Osteoblast (primary cell): Measurements from ENCODE around the gene NPBWR2. TPM values are rescaled to one million over a fixed set of nuclear protein-coding genes. Genes with fewer than 3 reads are reported as not detected.
A peak's percentile ranks its signal among the peaks of the same experiment; 100 is the strongest.

Experiments
- DNase-seq: peaks from one replicate; pipeline ENCODE4 v3.0.0; 2011; ENCODE audit warnings: low spot score, mixed read lengths; ENCODE audit not compliant: insufficient read length; ENCODE audit errors: missing footprints
- H2AFZ ChIP-seq: 2 replicates; pipeline ENCODE4 v1.6.0; 2011; ENCODE audit warnings: mild to moderate bottlenecking, low read length
- H3K27ac ChIP-seq: 2 replicates; pipeline ENCODE4 v1.5.1; 2011; ENCODE audit warnings: mild to moderate bottlenecking, low read depth, low read length, moderate library complexity
- H3K27me3 ChIP-seq: 2 replicates; pipeline ENCODE4 v1.6.0; 2012; ENCODE audit warnings: mild to moderate bottlenecking, control low read depth, inconsistent platforms, low read length, moderate library complexity; ENCODE audit not compliant: insufficient read depth
- H3K36me3 ChIP-seq: 2 replicates; pipeline ENCODE4 v1.5.1; 2011; ENCODE audit warnings: mild to moderate bottlenecking, low read length, control low read depth, moderate library complexity; ENCODE audit not compliant: insufficient read depth
- H3K4me1 ChIP-seq: 2 replicates; pipeline ENCODE4 v1.5.1; 2011; ENCODE audit warnings: mild to moderate bottlenecking, low read length, control low read depth, moderate library complexity; ENCODE audit not compliant: insufficient read depth
- H3K4me2 ChIP-seq: 2 replicates; pipeline ENCODE4 v1.6.0; 2011; ENCODE audit warnings: mild to moderate bottlenecking, low read length; ENCODE audit not compliant: insufficient read depth
- H3K4me3 ChIP-seq: fragments of 200-600 bp; sonication (generic); 3 replicates; pipeline ENCODE4 v1.5.1; 2012; ENCODE audit warnings: mild to moderate bottlenecking, low read length, inconsistent platforms; ENCODE audit not compliant: insufficient read depth
- H3K79me2 ChIP-seq: 2 replicates; pipeline ENCODE4 v1.6.0; 2012; ENCODE audit warnings: mild to moderate bottlenecking, low read length, control low read depth, inconsistent platforms; ENCODE audit not compliant: insufficient read depth
- H3K9me3 ChIP-seq: 2 replicates; pipeline ENCODE4 v1.5.1; 2011; ENCODE audit warnings: low read depth, low read length, control low read depth
- H4K20me1 ChIP-seq: 2 replicates; pipeline ENCODE4 v1.6.0; 2012; ENCODE audit warnings: mild to moderate bottlenecking, low read length, control low read depth; ENCODE audit not compliant: insufficient read depth
- CTCF ChIP-seq: IDR thresholded peaks from 2 replicates; pipeline ENCODE4 v1.5.1; 2011; ENCODE audit warnings: mild to moderate bottlenecking, low read depth, low read length, moderate library complexity; ENCODE audit errors: extremely low read depth
- total RNA-seq: library from RNA; depleted of rRNA; stranded (reverse); fragments of >200 nt; gene quantifications from 2 replicates; pipeline ENCODE4 v1.2.3, GENCODE V29; 2012

NPBWR2 gene
- total RNA-seq, 1 donor, result not detected

GRCh38 chr20:64152906-64153305 is 45.5 kb upstream of the NPBWR2 start:
- H3K9me3 ChIP-seq, result no peaks in the 10 kb centered on the region
- no peak overlapping the region for H3K4me3 ChIP-seq
- H4K20me1 ChIP-seq, result peaks cover 4% of the 10 kb centered on the region
- no peaks in the 10 kb centered on the region for H3K4me1 ChIP-seq
- H3K4me2 ChIP-seq, result no peak overlapping the region
- H3K27ac ChIP-seq, result no peak overlapping the region
- H3K27me3 ChIP-seq, result no peaks in the 10 kb centered on the region
- no peak for TF ChIP-seq CTCF
- H2AFZ ChIP-seq, result no peak overlapping the region
- peak; percentile 66 for DNase-seq
- no peaks in the 10 kb centered on the region for H3K79me2 ChIP-seq
- no peaks in the 10 kb centered on the region for H3K36me3 ChIP-seq

- no peak overlapping the region for H3K27ac ChIP-seq
- H3K4me3 ChIP-seq, result no peak overlapping the region
- H3K9me3 ChIP-seq, result no peaks in the 10 kb centered on the region
- H3K36me3 ChIP-seq, result no peaks in the 10 kb centered on the region
- H3K4me2 ChIP-seq, result no peak overlapping the region
- H3K4me1 ChIP-seq, result no peaks in the 10 kb centered on the region
- TF ChIP-seq CTCF, result no peak
- H4K20me1 ChIP-seq, result peaks cover 4% of the 10 kb centered on the region
- H3K27me3 ChIP-seq, result no peaks in the 10 kb centered on the region
- DNase-seq, result peak; percentile 77
- H3K79me2 ChIP-seq, result no peaks in the 10 kb centered on the region
- H2AFZ ChIP-seq, result no peak overlapping the region
Observed at GRCh38 chr20:64151633-64152530, 44.5 kb upstream of the NPBWR2 start.

DNA sequence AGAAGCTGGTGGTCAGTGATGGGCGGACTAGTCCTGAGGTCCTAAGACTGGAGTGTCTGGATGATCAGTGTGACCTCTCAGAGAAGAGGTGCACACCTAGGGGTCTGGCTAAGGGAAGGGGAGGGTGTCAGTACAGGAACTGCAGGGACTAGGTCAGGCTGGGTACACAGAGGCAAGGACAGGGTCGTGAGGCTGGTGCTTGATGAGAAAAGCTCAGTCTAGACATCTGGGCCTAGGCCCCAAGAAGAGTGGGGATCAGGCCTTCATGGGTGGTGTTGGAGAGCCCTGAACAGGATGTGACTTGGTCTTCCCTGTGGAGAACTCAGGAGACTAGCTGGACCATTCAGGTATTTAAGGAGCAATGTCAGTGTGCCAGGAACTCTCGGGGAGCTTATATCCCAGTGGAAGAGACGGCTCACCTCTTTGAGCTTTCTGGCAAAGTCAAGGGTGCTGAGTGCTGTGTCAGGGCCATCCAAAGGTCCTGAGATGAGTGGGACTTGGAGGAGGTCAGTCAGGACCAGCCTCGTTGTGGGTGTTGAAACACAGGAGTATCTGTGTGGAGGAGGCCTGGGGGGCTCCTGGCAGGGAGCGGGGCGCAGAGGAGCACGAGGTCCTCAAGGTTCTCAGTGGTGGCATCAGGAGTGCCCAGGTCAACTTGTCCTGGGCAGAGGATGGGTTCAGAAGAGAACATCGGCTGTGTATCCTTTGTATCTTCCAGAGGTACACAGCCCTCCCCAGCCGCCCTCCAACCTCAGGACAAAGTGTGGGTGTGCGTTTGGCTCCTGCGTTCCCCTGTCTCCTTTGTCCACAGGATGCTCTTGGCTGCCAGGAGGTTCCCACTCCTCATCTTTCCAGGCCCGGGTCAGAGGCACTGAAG is 43.6 kb upstream of the NPBWR2 start:
- Histone ChIP-seq H3K9me3 (no peaks in the 10 kb centered on the region), H2AFZ (no peak overlapping the region), H4K20me1 (peaks cover 4% of the 10 kb centered on the region), H3K36me3 (no peaks in the 10 kb centered on the region), H3K4me3 (no peak overlapping the region), H3K27ac (no peak overlapping the region), H3K79me2 (no peaks in the 10 kb centered on the region), H3K27me3 (no peaks in the 10 kb centered on the region), H3K4me1 (no peaks in the 10 kb centered on the region), H3K4me2 (no peak overlapping the region)
- no peak for TF ChIP-seq CTCF
- DNase-seq, result peak; percentile 80
